Subcutaneous abdominal adipose tissue (tissue), 5 donors: ENCODE measurements around the gene CFAP74.

ENCODE experiments used
- H3K27ac ChIP-seq: one replicate; pipeline ENCODE4 v1.7.0; 2013; ENCODE audit warnings: low read depth, mild to moderate bottlenecking, inconsistent platforms, low read length, moderate library complexity
- H3K27me3 ChIP-seq, 5 donors: one replicate each; pipeline ENCODE4 v1.7.0; 2013; ENCODE audit warnings: low read length in 5 of 5, inconsistent platforms in 1 of 5; ENCODE audit not compliant: control insufficient read depth in 5 of 5, insufficient read depth in 4 of 5
- H3K36me3 ChIP-seq, 5 donors: one replicate each; pipeline ENCODE4 v1.7.0; 2013; ENCODE audit warnings: low read length in 5 of 5; ENCODE audit not compliant: control insufficient read depth in 5 of 5, insufficient read depth in 5 of 5
- H3K4me1 ChIP-seq, 5 donors: one replicate each; pipeline ENCODE4 v1.7.0; 2013; ENCODE audit warnings: low read length in 5 of 5, mild to moderate bottlenecking in 3 of 5, moderate library complexity in 1 of 5; ENCODE audit not compliant: control insufficient read depth in 5 of 5, insufficient read depth in 5 of 5
- H3K4me3 ChIP-seq, 5 donors: one replicate each; pipeline ENCODE4 v1.7.0; 2013; ENCODE audit warnings: low read length in 5 of 5, low read depth in 1 of 5
- H3K9ac ChIP-seq, 5 donors: one replicate each; pipeline ENCODE4 v1.7.0; 2013; ENCODE audit warnings: low read length in 5 of 5, mild to moderate bottlenecking in 4 of 5, moderate library complexity in 3 of 5
- H3K9me3 ChIP-seq, 5 donors: one replicate each; pipeline ENCODE4 v1.7.0; 2013; ENCODE audit warnings: low read length in 5 of 5; ENCODE audit not compliant: control insufficient read depth in 5 of 5
- donor health status: healthy.
- donor health status: healthy.
- donor health status: healthy.
- donor health status: healthy.
- donor health status: healthy.

Gene CFAP74

DNA sequence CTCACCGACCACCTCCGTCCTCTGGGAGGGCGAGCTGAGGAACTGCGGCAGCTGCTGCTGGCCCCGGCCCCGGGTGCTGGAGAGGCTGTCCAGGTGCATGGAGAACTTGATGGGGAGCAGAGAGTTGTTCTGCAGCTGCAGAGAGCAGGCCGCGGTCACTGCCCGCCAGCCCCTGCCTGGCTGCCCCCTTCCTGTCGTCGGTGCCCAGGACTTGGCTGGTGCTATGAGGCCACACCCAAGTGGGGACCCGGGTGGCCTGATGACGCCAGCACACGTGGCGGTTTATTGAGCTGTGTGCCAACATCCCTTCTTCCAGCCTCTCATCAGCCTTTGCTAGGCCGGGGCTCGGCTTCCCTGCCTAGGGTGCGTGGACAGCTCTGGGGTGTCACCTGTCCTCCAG lies 79.2 kb downstream of the CFAP74 start:
- Histone ChIP-seq H3K4me1 (peaks cover 0 to 22% (median 11%) of the 10 kb centered on the region in 5 donors), H3K4me3 (no peak overlapping the region), H3K9me3 (no peaks in the 10 kb centered on the region), H3K27ac (no peak overlapping the region), H3K9ac (no peak overlapping the region), H3K36me3 (no peaks in the 10 kb centered on the region), H3K27me3 (peaks cover 0 to 12% (median 0%) of the 10 kb centered on the region in 5 donors)

DNA sequence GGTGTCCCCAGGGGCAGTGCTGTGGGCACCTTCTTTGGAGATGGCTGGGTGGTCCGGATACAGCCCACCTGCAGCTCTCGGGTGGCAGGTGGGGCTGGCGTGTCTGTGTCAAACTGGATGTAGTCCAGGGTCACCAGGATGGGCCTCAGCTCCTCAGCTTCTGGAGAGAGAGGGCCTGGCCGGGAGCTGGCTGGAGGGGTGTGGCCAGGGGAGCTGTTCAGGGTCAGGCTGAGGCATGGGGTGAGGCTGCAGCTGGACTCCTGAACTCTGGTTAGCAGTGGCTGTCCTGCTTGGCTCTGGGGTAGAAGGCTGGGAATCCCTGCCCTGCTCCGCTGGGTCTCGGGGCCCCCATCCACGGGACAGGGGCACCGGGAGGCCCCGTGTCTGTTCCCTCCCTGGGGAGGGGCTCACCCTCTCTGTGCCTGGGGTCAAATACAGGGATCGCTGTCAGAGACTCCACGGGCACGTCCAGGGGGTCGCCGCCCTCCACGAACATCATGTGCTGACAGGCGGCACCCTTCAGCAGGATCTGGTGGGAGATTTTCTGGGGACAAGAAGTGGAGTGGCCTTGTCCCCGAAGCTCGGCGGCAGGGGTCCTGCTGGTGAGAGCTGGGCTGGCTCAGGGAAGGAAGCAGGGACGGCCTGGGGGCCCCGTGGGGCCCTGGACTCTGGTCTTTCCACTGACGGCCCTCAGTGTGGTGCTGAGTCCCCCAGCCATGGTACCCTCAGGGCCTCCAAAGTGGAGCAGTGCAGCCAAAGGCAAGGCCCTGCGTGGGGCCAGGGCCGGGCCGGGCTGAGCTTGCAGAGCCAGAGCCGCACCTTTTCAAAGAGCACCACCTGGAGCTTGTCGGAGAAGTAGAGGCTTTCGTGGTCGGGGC lies 80.4 kb downstream of the CFAP74 start:
- Histone ChIP-seq H3K9me3 (no peaks in the 10 kb centered on the region), H3K36me3 (no peaks in the 10 kb centered on the region), H3K27ac (no peak overlapping the region), H3K9ac (no peak overlapping the region), H3K4me1 (peaks cover 2 to 23% (median 15%) of the 10 kb centered on the region in 5 donors), H3K4me3 (no peak overlapping the region), H3K27me3 (peaks cover 0 to 7% (median 0%) of the 10 kb centered on the region in 5 donors)

DNA sequence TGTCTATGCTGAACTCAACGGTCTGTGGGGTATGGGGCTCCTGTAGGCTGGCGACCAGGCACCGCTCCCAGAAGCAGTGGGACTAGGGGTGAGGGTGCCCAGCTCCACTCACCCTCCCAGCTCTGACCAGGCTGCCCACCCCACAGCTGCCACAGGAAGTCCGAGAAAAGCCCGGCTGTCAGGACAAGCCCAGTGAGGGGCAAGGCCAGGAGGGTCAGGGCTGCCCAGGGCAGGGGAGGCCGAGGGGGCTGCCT lies 81.0 kb downstream of the CFAP74 start:
- Histone ChIP-seq H3K27ac (no peak overlapping the region), H3K36me3 (no peaks in the 10 kb centered on the region), H3K4me3 (no peak overlapping the region), H3K27me3 (peaks cover 0 to 7% (median 0%) of the 10 kb centered on the region in 5 donors), H3K4me1 (peaks cover 2 to 24% (median 17%) of the 10 kb centered on the region in 5 donors), H3K9ac (no peak overlapping the region), H3K9me3 (no peaks in the 10 kb centered on the region)

DNA sequence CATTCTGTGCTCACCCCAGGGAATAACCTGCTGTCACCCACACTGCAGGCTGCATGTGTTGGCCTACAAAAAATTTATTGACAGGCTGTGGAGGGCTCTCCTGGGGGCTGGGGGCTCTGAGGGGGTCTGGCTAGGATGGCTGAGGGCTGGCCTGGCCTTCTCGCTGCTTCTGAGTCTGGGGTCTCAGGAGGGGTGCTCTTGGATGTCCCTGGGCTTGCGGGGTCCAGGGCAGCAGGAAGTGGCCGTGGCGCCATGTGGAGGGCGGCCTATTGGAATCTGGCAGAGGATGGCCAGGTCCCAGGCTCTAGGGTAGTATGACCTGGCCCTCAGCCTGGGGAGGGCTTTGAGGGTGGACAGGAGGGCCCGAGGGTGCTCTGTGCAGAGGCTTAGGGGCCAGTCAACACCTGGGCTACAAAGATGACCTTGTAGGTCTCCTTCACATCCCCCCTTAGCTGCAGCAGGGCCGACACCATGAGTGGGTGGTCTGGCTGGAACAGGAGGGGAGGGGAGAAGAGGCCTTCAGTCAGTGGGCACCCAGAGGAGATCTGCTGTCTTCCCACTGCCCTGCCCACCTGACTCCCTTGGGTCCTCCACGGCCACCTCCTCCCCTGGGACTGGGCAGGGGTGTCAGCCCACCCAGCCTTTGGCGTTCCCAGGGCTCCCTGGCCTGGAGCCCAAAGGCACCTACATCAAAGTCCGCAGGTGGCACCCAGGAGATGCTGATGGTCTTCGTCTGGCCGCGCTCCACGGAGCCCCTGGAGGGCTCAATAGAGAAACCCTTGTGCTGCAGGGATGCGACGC lies 81.5 kb downstream of the CFAP74 start:
- Histone ChIP-seq H3K36me3 (no peaks in the 10 kb centered on the region), H3K27me3 (peaks cover 0 to 4% (median 0%) of the 10 kb centered on the region in 5 donors), H3K4me3 (no peak overlapping the region), H3K9me3 (no peaks in the 10 kb centered on the region), H3K27ac (no peak overlapping the region), H3K4me1 (peaks cover 2 to 22% (median 16%) of the 10 kb centered on the region in 5 donors), H3K9ac (no peak overlapping the region)

DNA sequence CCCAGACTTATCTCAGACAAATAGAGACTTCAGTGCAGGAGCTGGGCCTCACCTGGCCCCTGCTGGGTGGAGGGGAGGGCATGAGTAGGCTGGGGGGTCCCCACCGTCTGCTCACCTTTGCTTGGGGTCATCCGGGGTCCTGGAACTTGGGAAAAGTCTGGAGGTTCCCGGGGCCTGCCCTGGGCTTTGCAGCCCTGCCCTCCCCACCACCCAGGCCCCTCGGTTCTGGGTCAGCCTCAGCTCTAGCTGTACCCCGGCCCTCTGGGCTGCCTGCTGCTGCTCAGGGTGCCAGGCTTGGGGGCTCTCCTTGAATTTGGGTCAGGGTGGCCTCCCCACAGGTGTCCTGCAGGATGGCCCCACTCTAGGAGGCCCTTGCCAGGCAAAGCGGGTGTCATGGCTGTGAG lies 82.1 kb downstream of the CFAP74 start:
- Histone ChIP-seq H3K36me3 (no peaks in the 10 kb centered on the region), H3K4me3 (no peak overlapping the region), H3K9me3 (no peaks in the 10 kb centered on the region), H3K4me1 (peaks cover 2 to 22% (median 16%) of the 10 kb centered on the region in 5 donors), H3K9ac (no peak overlapping the region), H3K27me3 (no peaks in the 10 kb centered on the region), H3K27ac (no peak overlapping the region)

DNA sequence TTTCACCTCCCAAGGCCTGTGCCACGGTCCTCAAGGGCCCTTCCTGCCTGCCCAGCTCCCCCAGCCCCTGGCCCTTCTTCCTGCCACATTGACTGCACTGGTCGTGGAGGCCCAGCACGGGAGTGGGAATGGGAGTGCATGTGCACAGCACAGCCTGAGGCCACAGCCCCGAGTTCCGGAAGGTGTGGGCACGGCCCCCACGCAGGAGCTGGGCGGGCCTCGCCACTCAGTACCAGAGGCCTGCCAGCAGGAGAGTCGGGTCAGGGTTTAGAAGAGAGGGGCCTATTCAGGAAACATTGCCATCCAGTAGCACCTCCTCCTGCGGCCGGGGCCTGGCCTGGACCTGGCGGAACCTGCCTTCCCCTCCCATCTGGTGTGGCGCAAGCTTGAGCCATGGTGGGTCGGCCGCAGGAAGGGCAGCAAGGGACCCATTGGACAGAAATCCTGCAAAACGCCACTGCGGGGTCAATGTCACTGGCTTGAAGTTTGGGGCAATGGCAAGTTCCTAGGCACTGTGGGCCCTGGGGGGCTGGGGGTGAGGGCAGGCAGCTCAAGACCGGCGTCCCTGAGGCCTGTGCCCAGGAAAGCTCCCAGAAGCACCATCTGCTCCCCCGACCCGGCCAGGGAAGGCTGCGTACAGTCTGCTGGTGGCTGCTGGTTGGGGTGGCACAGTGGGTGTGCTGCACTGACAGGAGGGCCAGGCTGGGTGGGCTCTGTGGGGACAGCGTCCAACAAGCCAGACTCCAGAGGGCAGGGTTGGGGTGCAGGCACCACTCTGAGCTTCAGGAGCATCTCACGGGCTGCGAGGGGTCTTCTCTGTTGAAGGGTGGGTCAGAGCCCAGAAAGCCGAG lies 82.8 kb downstream of the CFAP74 start:
- H3K9me3 ChIP-seq, result no peaks in the 10 kb centered on the region
- no peaks in the 10 kb centered on the region for H3K27me3 ChIP-seq
- no peak overlapping the region for H3K4me3 ChIP-seq
- no peak overlapping the region for H3K9ac ChIP-seq
- H3K4me1 ChIP-seq, result peaks cover 2 to 22% (median 16%) of the 10 kb centered on the region in 5 donors
- H3K27ac ChIP-seq, result no peak overlapping the region
- no peaks in the 10 kb centered on the region for H3K36me3 ChIP-seq

DNA sequence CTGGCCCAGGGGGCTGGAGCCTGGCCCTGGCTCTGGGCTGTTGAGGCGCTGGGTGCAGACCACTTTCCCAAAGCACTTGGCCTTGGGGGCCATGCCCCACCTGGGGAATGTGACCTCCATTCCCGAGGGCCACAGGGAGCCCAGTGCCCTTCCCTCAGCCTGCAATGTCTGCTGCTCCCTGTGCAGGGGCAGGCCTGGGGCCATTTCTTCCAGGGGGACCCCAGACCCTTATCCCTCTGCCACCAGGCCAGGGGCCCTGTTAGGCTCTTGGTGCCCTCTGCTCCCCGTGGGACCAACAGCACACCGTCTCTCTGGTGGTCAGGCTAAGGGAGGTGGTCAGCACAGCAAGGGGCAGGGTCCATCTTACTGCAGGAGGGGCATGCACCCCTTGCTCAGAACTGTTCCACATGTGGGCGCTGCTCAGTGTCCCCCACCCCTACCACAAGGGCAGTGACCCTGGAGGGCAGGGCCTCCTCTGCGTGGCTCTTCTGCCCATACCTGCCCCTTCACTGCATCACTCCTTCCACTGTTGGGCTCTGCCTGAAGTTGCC lies 83.5 kb downstream of the CFAP74 start:
- peaks cover 2 to 22% (median 16%) of the 10 kb centered on the region in 5 donors for H3K4me1 ChIP-seq
- peak overlapping the region in 3 of 5 donors; percentile 20 to 67 (median 57) for H3K4me3 ChIP-seq
- no peak overlapping the region for H3K9ac ChIP-seq
- H3K27me3 ChIP-seq, result no peaks in the 10 kb centered on the region
- H3K27ac ChIP-seq, result peak overlapping the region; percentile 16
- H3K36me3 ChIP-seq, result no peaks in the 10 kb centered on the region
- no peaks in the 10 kb centered on the region for H3K9me3 ChIP-seq

DNA sequence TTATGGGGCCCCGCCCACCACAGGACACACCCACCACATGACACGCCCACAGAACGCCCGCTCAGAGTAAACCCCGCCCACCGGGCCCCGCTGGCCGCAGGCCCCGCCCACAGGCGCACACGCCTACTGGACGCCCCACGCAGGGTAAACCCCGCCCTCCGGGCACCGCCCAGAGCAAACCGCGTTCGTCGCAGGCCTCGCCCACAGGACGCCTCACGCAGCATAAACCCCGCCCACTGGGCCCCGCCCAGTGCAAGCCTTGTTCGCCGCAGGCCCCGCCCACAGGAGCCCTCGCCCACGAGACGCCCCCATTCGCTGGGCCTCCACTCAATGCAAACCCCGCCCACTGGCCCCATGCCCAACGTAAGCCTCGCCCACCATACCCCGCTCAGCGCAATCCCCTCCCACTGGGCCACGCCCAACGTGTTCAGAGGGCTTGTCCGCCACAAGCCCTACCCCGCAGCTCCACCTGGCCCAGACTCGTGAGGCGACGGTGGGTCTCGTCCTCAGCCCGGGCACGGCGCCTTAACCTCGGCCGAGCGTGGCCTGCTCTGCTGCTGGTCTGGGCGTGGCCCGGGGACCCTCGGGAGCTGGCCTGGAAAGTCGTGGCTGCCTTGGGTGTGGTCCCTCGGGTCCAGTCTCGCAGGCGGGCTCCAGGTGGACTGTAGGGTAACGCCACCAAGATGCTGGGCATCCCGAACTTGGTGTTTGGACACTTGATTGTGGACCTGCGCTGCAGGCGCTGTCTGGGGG lies 84.1 kb downstream of the CFAP74 start:
- no peaks in the 10 kb centered on the region for H3K9me3 ChIP-seq
- peak overlapping the region in 2 of 5 donors; percentile 25 to 27 for H3K9ac ChIP-seq
- peaks cover 0 to 3% (median 0%) of the 10 kb centered on the region in 5 donors for H3K27me3 ChIP-seq
- no peaks in the 10 kb centered on the region for H3K36me3 ChIP-seq
- H3K4me3 ChIP-seq, result peak overlapping the region in 4 of 5 donors; percentile 42 to 67 (median 60)
- H3K27ac ChIP-seq, result peak overlapping the region; percentile 16
- H3K4me1 ChIP-seq, result peaks cover 2 to 22% (median 16%) of the 10 kb centered on the region in 5 donors

DNA sequence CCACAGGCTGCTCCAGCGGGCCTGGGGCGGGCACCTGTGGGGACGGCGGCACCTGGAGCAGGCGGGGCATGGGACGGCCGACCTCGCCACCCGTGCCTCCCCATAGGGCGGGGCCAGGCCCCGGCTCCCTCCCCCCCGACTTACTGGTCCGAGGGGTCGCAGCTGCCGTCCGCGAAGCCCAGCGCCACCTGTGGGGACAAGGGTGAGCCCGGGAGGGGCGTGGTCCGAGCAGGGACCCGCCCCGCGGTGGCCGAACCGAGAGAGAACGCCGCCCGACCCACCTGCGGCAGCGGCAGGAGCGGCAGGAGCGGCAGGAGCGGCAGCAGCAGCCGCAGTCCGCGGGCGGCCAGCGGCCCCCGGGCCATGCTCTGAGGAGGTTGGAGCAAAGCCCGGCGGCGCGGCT lies 84.7 kb downstream of the CFAP74 start, which contains the start of gene TMEM52:
Gene TMEM52 (minus strand): TSS at position 379 of the 403 bp plus-strand sequence. CDS start 14 bp downstream, at position 365.
- Histone ChIP-seq H3K36me3 (no peaks in the 10 kb centered on the region), H3K4me1 (peaks cover 2 to 22% (median 16%) of the 10 kb centered on the region in 5 donors), H3K9me3 (no peaks in the 10 kb centered on the region), H3K27me3 (peaks cover 0 to 6% (median 0%) of the 10 kb centered on the region in 5 donors), H3K4me3 (peak within 1 kb of the TSS in 4 of 5 donors; percentile 42 to 67 (median 60)), H3K9ac (peak within 1 kb of the TSS in 3 of 5 donors; percentile 23 to 61 (median 34)), H3K27ac (peak within 1 kb of the TSS; percentile 16)
